ENCODE results near the gene SPAG16.

SPAG16 gene

DNA sequence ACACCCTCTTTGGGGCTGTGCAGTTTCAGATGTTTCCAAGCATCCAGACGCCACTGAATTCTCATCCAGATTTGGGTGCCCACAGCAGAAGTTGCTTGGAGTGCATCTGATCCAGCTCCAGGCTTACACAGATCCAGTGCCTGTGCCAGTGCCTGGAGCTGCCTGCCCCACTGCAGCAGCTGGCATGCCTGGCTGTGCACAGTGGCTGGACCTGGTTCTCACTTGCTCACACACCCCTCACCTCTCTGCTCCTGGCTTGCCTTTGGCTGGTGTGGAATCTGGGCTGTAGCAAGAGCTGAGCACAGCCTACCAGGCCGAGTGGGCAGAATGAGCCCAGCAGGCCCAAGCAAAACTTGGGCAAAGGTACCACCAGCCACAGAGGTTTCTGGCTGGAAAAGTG lies 137.9 kb downstream of the SPAG16 start:
- H3K4me1 ChIP-seq (ENCODE audit: control insufficient read depth in 1 of 2, insufficient read depth in 2 of 2, low read length in 2 of 2), result no peaks in the 10 kb centered on the region
- H3K9me3 ChIP-seq (ENCODE audit: control insufficient read depth in 1 of 2, low read length in 2 of 2), result no peaks in the 10 kb centered on the region
- H3K4me3 ChIP-seq (ENCODE audit: low read depth in 1 of 2, low read length in 2 of 2), result no peak overlapping the region
- no peak overlapping the region for H3K9ac ChIP-seq (ENCODE audit: low read depth in 1 of 2, low read length in 2 of 2)
- no peak overlapping the region for H3K27ac ChIP-seq (ENCODE audit: low read depth, low read length)
- no peaks in the 10 kb centered on the region for H3K27me3 ChIP-seq (ENCODE audit: control insufficient read depth in 1 of 2, insufficient read depth in 2 of 2, low read length in 2 of 2)
- no peaks in the 10 kb centered on the region for H3K36me3 ChIP-seq (ENCODE audit: control insufficient read depth in 1 of 2, insufficient read depth in 2 of 2, low read length in 2 of 2)

DNA sequence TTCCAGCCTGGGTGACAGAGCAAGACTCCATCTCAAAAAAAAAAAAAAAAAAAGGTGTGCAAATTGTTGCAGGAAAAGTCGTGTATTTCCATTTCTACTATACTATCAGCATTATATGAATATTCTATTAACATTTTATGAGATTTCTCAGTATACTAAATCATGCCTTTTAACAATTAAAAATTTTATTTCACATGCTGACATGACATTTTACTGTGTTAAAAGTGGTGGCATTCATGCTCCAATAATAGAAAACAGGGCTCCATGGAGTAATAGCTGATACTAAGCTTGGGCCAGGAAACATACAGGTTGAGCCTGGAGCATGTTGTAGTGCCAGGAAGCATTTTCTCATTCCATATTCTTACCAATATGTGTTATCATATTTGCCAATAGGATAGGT lies 141.4 kb downstream of the SPAG16 start:
- no peaks in the 10 kb centered on the region for H3K4me1 ChIP-seq (ENCODE audit: control insufficient read depth in 1 of 2, insufficient read depth in 2 of 2, low read length in 2 of 2)
- H3K9ac ChIP-seq (ENCODE audit: low read depth in 1 of 2, low read length in 2 of 2), result no peak overlapping the region
- H3K27me3 ChIP-seq (ENCODE audit: control insufficient read depth in 1 of 2, insufficient read depth in 2 of 2, low read length in 2 of 2), result no peaks in the 10 kb centered on the region
- no peaks in the 10 kb centered on the region for H3K36me3 ChIP-seq (ENCODE audit: control insufficient read depth in 1 of 2, insufficient read depth in 2 of 2, low read length in 2 of 2)
- H3K9me3 ChIP-seq (ENCODE audit: control insufficient read depth in 1 of 2, low read length in 2 of 2), result no peaks in the 10 kb centered on the region
- H3K27ac ChIP-seq (ENCODE audit: low read depth, low read length), result no peak overlapping the region
- H3K4me3 ChIP-seq (ENCODE audit: low read depth in 1 of 2, low read length in 2 of 2), result no peak overlapping the region

- Histone ChIP-seq H3K9me3 (ENCODE audit: control insufficient read depth in 1 of 2, low read length in 2 of 2) (no peaks in the 10 kb centered on the region), H3K27ac (ENCODE audit: low read depth, low read length) (no peak overlapping the region), H3K36me3 (ENCODE audit: control insufficient read depth in 1 of 2, insufficient read depth in 2 of 2, low read length in 2 of 2) (no peaks in the 10 kb centered on the region), H3K4me3 (ENCODE audit: low read depth in 1 of 2, low read length in 2 of 2) (no peak overlapping the region), H3K27me3 (ENCODE audit: control insufficient read depth in 1 of 2, insufficient read depth in 2 of 2, low read length in 2 of 2) (no peaks in the 10 kb centered on the region), H3K4me1 (ENCODE audit: control insufficient read depth in 1 of 2, insufficient read depth in 2 of 2, low read length in 2 of 2) (no peaks in the 10 kb centered on the region), H3K9ac (ENCODE audit: low read depth in 1 of 2, low read length in 2 of 2) (no peak overlapping the region)
These were observed 145.3 kb downstream of the SPAG16 start for GRCh38 chr2:213429516-213429915.

- Histone ChIP-seq H3K4me1 (ENCODE audit: control insufficient read depth in 1 of 2, insufficient read depth in 2 of 2, low read length in 2 of 2) (peaks cover 0 to 5% of the 10 kb centered on the region in 2 donors), H3K36me3 (ENCODE audit: control insufficient read depth in 1 of 2, insufficient read depth in 2 of 2, low read length in 2 of 2) (no peaks in the 10 kb centered on the region), H3K9me3 (ENCODE audit: control insufficient read depth in 1 of 2, low read length in 2 of 2) (peaks cover 0 to 3% of the 10 kb centered on the region in 2 donors), H3K9ac (ENCODE audit: low read depth in 1 of 2, low read length in 2 of 2) (no peak overlapping the region), H3K4me3 (ENCODE audit: low read depth in 1 of 2, low read length in 2 of 2) (no peak overlapping the region), H3K27ac (ENCODE audit: low read depth, low read length) (no peak overlapping the region), H3K27me3 (ENCODE audit: control insufficient read depth in 1 of 2, insufficient read depth in 2 of 2, low read length in 2 of 2) (no peaks in the 10 kb centered on the region)
These were observed 159.7 kb downstream of the SPAG16 start for GRCh38 chr2:213443921-213444320.

DNA sequence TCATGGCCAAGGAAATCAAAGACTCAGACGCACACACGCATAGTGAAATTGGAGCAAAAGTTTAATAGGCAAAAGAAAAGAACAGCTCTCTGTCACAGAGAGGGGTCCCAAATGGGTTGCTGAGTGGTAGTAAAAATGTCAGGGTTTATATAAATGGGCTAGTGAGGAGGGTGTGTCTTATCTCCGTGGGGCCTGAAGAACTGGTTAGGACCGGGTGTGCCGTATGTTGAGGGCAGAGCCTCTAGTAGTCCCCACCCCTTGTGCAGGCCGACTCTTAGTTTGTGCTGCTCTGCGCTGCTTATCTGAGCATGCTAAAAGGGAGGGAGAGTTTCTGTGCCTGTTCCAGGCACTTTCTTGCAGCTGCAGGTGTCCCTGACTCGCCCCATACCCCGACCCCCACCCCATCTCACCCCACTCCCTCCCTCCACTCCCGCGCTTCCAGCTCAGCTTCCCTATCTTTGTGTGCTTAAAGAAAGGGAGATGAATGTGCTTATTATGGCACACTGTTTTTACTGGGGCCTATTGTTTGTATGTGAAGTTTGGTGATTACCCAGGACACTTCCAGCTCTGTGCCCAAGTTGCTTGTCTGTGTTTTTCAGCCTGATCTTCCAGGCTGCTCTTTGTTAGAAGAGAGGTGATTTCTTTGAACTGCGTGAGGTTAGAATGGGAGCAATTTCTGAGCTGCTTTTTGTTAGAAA lies 167.4 kb downstream of the SPAG16 start:
- Histone ChIP-seq H3K4me3 (ENCODE audit: low read depth in 1 of 2, low read length in 2 of 2) (peak overlapping the region in 1 of 2 donors; percentile 28), H3K27ac (ENCODE audit: low read depth, low read length) (no peak overlapping the region), H3K9me3 (ENCODE audit: control insufficient read depth in 1 of 2, low read length in 2 of 2) (peaks cover 0 to 3% of the 10 kb centered on the region in 2 donors), H3K27me3 (ENCODE audit: control insufficient read depth in 1 of 2, insufficient read depth in 2 of 2, low read length in 2 of 2) (no peaks in the 10 kb centered on the region), H3K9ac (ENCODE audit: low read depth in 1 of 2, low read length in 2 of 2) (no peak overlapping the region), H3K4me1 (ENCODE audit: control insufficient read depth in 1 of 2, insufficient read depth in 2 of 2, low read length in 2 of 2) (peaks cover 0 to 7% of the 10 kb centered on the region in 2 donors), H3K36me3 (ENCODE audit: control insufficient read depth in 1 of 2, insufficient read depth in 2 of 2, low read length in 2 of 2) (no peaks in the 10 kb centered on the region)

GRCh38 chr2:213455316-213456008 lies 171.2 kb downstream of the SPAG16 start:
- H3K36me3 ChIP-seq (ENCODE audit: control insufficient read depth in 1 of 2, insufficient read depth in 2 of 2, low read length in 2 of 2), result no peaks in the 10 kb centered on the region
- H3K9me3 ChIP-seq (ENCODE audit: control insufficient read depth in 1 of 2, low read length in 2 of 2), result no peaks in the 10 kb centered on the region
- H3K27ac ChIP-seq (ENCODE audit: low read depth, low read length), result no peak overlapping the region
- H3K9ac ChIP-seq (ENCODE audit: low read depth in 1 of 2, low read length in 2 of 2), result no peak overlapping the region
- no peaks in the 10 kb centered on the region for H3K27me3 ChIP-seq (ENCODE audit: control insufficient read depth in 1 of 2, insufficient read depth in 2 of 2, low read length in 2 of 2)
- no peak overlapping the region for H3K4me3 ChIP-seq (ENCODE audit: low read depth in 1 of 2, low read length in 2 of 2)
- peaks cover 0 to 7% of the 10 kb centered on the region in 2 donors for H3K4me1 ChIP-seq (ENCODE audit: control insufficient read depth in 1 of 2, insufficient read depth in 2 of 2, low read length in 2 of 2)

DNA sequence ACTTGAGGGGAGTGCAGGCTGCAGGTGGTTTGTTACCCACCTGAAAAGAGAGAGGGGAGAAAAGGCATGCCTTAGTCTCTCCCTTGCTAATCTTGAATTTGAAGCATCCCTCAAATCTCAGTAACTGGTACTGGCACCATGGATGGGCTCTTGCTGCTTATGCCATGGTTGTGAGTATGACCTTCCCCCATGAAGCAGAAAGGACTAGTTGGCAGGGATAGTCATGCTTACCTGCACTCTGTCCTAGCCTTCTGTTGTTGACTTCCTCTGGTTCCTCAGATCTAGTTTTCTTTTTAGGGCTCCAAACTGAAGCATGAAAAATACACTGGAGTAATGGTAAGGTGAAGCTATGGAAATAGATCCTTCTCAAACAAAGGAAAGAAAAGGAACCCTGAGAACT lies 191.2 kb downstream of the SPAG16 start:
- Histone ChIP-seq H3K36me3 (ENCODE audit: control insufficient read depth in 1 of 2, insufficient read depth in 2 of 2, low read length in 2 of 2) (no peaks in the 10 kb centered on the region), H3K9me3 (ENCODE audit: control insufficient read depth in 1 of 2, low read length in 2 of 2) (peaks cover 26 to 30% of the 10 kb centered on the region in 2 donors), H3K27me3 (ENCODE audit: control insufficient read depth in 1 of 2, insufficient read depth in 2 of 2, low read length in 2 of 2) (no peaks in the 10 kb centered on the region), H3K27ac (ENCODE audit: low read depth, low read length) (no peak overlapping the region), H3K4me3 (ENCODE audit: low read depth in 1 of 2, low read length in 2 of 2) (no peak overlapping the region), H3K4me1 (ENCODE audit: control insufficient read depth in 1 of 2, insufficient read depth in 2 of 2, low read length in 2 of 2) (no peaks in the 10 kb centered on the region), H3K9ac (ENCODE audit: low read depth in 1 of 2, low read length in 2 of 2) (no peak overlapping the region)

GRCh38 chr2:213476641-213477040 lies 192.4 kb downstream of the SPAG16 start:
- H3K9ac ChIP-seq (ENCODE audit: low read depth in 1 of 2, low read length in 2 of 2), result no peak overlapping the region

DNA sequence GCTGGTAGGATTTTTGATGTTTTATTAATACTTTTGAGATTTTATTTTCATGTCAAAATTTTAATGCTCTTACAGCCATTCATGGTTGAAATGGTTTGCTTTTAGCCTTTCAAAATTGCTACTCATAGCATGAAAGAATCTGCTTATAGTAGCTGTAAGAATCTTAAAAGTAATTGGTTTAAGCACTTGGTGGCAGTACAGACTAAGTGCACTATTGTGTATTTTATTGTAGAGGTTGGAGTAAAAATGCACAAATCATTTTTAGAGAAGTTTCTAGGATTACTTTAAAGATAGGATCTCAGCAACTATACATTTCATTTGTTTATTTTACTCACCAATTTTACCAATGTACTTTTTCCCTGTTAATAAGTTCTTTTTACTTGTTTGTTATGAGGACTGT lies 205.8 kb downstream of the SPAG16 start:
- peaks cover 0 to 14% of the 10 kb centered on the region in 2 donors for H3K4me1 ChIP-seq (ENCODE audit: control insufficient read depth in 1 of 2, insufficient read depth in 2 of 2, low read length in 2 of 2)
- no peak overlapping the region for H3K9ac ChIP-seq (ENCODE audit: low read depth in 1 of 2, low read length in 2 of 2)
- H3K27ac ChIP-seq (ENCODE audit: low read depth, low read length), result no peak overlapping the region
- H3K4me3 ChIP-seq (ENCODE audit: low read depth in 1 of 2, low read length in 2 of 2), result no peak overlapping the region
- H3K36me3 ChIP-seq (ENCODE audit: control insufficient read depth in 1 of 2, insufficient read depth in 2 of 2, low read length in 2 of 2), result no peaks in the 10 kb centered on the region
- no peaks in the 10 kb centered on the region for H3K9me3 ChIP-seq (ENCODE audit: control insufficient read depth in 1 of 2, low read length in 2 of 2)
- H3K27me3 ChIP-seq (ENCODE audit: control insufficient read depth in 1 of 2, insufficient read depth in 2 of 2, low read length in 2 of 2), result no peaks in the 10 kb centered on the region

More at GRCh38 chr2:213476641-213477040, 192.4 kb downstream of the SPAG16 start:
- Histone ChIP-seq H3K27me3 (ENCODE audit: control insufficient read depth in 1 of 2, insufficient read depth in 2 of 2, low read length in 2 of 2) (no peaks in the 10 kb centered on the region), H3K27ac (ENCODE audit: low read depth, low read length) (no peak overlapping the region), H3K36me3 (ENCODE audit: control insufficient read depth in 1 of 2, insufficient read depth in 2 of 2, low read length in 2 of 2) (no peaks in the 10 kb centered on the region), H3K4me3 (ENCODE audit: low read depth in 1 of 2, low read length in 2 of 2) (no peak overlapping the region), H3K4me1 (ENCODE audit: control insufficient read depth in 1 of 2, insufficient read depth in 2 of 2, low read length in 2 of 2) (no peaks in the 10 kb centered on the region), H3K9me3 (ENCODE audit: control insufficient read depth in 1 of 2, low read length in 2 of 2) (peaks cover 26 to 30% of the 10 kb centered on the region in 2 donors)

- Histone ChIP-seq H3K36me3 (ENCODE audit: control insufficient read depth in 1 of 2, insufficient read depth in 2 of 2, low read length in 2 of 2) (no peaks in the 10 kb centered on the region), H3K4me1 (ENCODE audit: control insufficient read depth in 1 of 2, insufficient read depth in 2 of 2, low read length in 2 of 2) (peaks cover 0 to 21% of the 10 kb centered on the region in 2 donors), H3K27ac (ENCODE audit: low read depth, low read length) (no peak overlapping the region), H3K9ac (ENCODE audit: low read depth in 1 of 2, low read length in 2 of 2) (no peak overlapping the region), H3K9me3 (ENCODE audit: control insufficient read depth in 1 of 2, low read length in 2 of 2) (no peaks in the 10 kb centered on the region), H3K27me3 (ENCODE audit: control insufficient read depth in 1 of 2, insufficient read depth in 2 of 2, low read length in 2 of 2) (no peaks in the 10 kb centered on the region), H3K4me3 (ENCODE audit: low read depth in 1 of 2, low read length in 2 of 2) (no peak overlapping the region)
These were observed 207.1 kb downstream of the SPAG16 start for GRCh38 chr2:213491376-213491775.

Measured in duodenal mucosa (tissue), 2 donors.